Rectal smooth muscle tissue (tissue), 1 donor: Measurements from ENCODE around the gene CDKN2A.

Experiments
- H3K27ac ChIP-seq: one replicate; pipeline ENCODE4 v1.7.0; 2013; ENCODE audit warnings: low read depth, low read length, inconsistent platforms
- H3K27me3 ChIP-seq: one replicate; pipeline ENCODE4 v1.7.0; 2013; ENCODE audit warnings: low read length; ENCODE audit not compliant: control insufficient read depth, insufficient read depth
- H3K36me3 ChIP-seq: one replicate; pipeline ENCODE4 v1.7.0; 2013; ENCODE audit warnings: low read length; ENCODE audit not compliant: control insufficient read depth, insufficient read depth
- H3K4me1 ChIP-seq: one replicate; pipeline ENCODE4 v1.7.0; 2013; ENCODE audit warnings: low read length; ENCODE audit not compliant: control insufficient read depth, insufficient read depth
- H3K4me3 ChIP-seq: one replicate; pipeline ENCODE4 v1.7.0; 2013; ENCODE audit warnings: low read length
- H3K9ac ChIP-seq: one replicate; pipeline ENCODE4 v1.7.0; 2013; ENCODE audit warnings: low read length

CDKN2A gene

GRCh38 chr9:22030101-22030598, 36.0 kb upstream of the CDKN2A start:
- H3K27ac ChIP-seq = no peak overlapping the region
- no peak overlapping the region for H3K4me3 ChIP-seq
- H3K36me3 ChIP-seq = no peaks in the 10 kb centered on the region
- H3K9ac ChIP-seq = no peak overlapping the region
- H3K4me1 ChIP-seq = no peaks in the 10 kb centered on the region
- H3K27me3 ChIP-seq = no peaks in the 10 kb centered on the region

GRCh38 chr9:22029231-22029630, 35.0 kb upstream of the CDKN2A start:
- Histone ChIP-seq H3K27me3 (no peaks in the 10 kb centered on the region), H3K4me1 (no peaks in the 10 kb centered on the region), H3K4me3 (no peak overlapping the region), H3K36me3 (no peaks in the 10 kb centered on the region), H3K9ac (no peak overlapping the region), H3K27ac (no peak overlapping the region)

- no peak overlapping the region for H3K27ac ChIP-seq
Measured at GRCh38 chr9:22028394-22028793, 34.2 kb upstream of the CDKN2A start.

GRCh38 chr9:22026696-22027095, 32.5 kb upstream of the CDKN2A start:
- H3K36me3 ChIP-seq = no peaks in the 10 kb centered on the region
- H3K27ac ChIP-seq = no peak overlapping the region
- no peak overlapping the region for H3K9ac ChIP-seq
- no peaks in the 10 kb centered on the region for H3K27me3 ChIP-seq
- no peaks in the 10 kb centered on the region for H3K4me1 ChIP-seq
- no peak overlapping the region for H3K4me3 ChIP-seq

More at GRCh38 chr9:22028394-22028793, 34.2 kb upstream of the CDKN2A start:
- Histone ChIP-seq H3K9ac (no peak overlapping the region), H3K27me3 (no peaks in the 10 kb centered on the region), H3K4me1 (no peaks in the 10 kb centered on the region), H3K36me3 (no peaks in the 10 kb centered on the region), H3K4me3 (no peak overlapping the region)

- Histone ChIP-seq H3K9ac (no peak overlapping the region), H3K4me3 (no peak overlapping the region), H3K4me1 (no peaks in the 10 kb centered on the region), H3K36me3 (no peaks in the 10 kb centered on the region), H3K27ac (no peak overlapping the region), H3K27me3 (no peaks in the 10 kb centered on the region)
Measured at GRCh38 chr9:22022396-22022795, 28.2 kb upstream of the CDKN2A start.

- Histone ChIP-seq H3K4me1 (no peaks in the 10 kb centered on the region), H3K27ac (no peak overlapping the region), H3K4me3 (no peak overlapping the region), H3K36me3 (no peaks in the 10 kb centered on the region), H3K9ac (no peak overlapping the region), H3K27me3 (peaks cover 4% of the 10 kb centered on the region)
Measured at GRCh38 chr9:22010866-22011625, 16.9 kb upstream of the CDKN2A start.

- H3K27me3 ChIP-seq = peaks cover 14% of the 10 kb centered on the region
- no peaks in the 10 kb centered on the region for H3K4me1 ChIP-seq
- H3K9ac ChIP-seq = no peak overlapping the region
- peak overlapping the region; percentile 87 for H3K4me3 ChIP-seq
- peak overlapping the region; percentile 83 for H3K27ac ChIP-seq
- H3K36me3 ChIP-seq = no peaks in the 10 kb centered on the region
Measured at GRCh38 chr9:22009506-22009867, 15.3 kb upstream of the CDKN2A start.

GRCh38 chr9:22008717-22009505, 14.7 kb upstream of the CDKN2A start, which contains the start of gene CDKN2B:
CDKN2B (minus strand) TSS chr9:22009305; CDS start chr9:22008953, 352 bp downstream.
- peaks cover 14% of the 10 kb centered on the region for H3K27me3 ChIP-seq
- peak within 1 kb of the TSS; percentile 83 for H3K27ac ChIP-seq
- peak within 1 kb of the TSS; percentile 51 for H3K9ac ChIP-seq
- no peaks in the 10 kb centered on the region for H3K4me1 ChIP-seq
- H3K4me3 ChIP-seq = peak within 1 kb of the TSS; percentile 87
- no peaks in the 10 kb centered on the region for H3K36me3 ChIP-seq

- Histone ChIP-seq H3K27me3 (peaks cover 14% of the 10 kb centered on the region), H3K4me3 (peak overlapping the region; percentile 87), H3K9ac (peak overlapping the region; percentile 51), H3K27ac (peak overlapping the region; percentile 83), H3K4me1 (no peaks in the 10 kb centered on the region), H3K36me3 (no peaks in the 10 kb centered on the region)
Measured at GRCh38 chr9:22008384-22008716, 14.2 kb upstream of the CDKN2A start.

GRCh38 chr9:22005702-22006606, 11.8 kb upstream of the CDKN2A start:
- Histone ChIP-seq H3K4me1 (no peaks in the 10 kb centered on the region), H3K27ac (no peak overlapping the region), H3K4me3 (no peak overlapping the region), H3K36me3 (no peaks in the 10 kb centered on the region), H3K9ac (no peak overlapping the region), H3K27me3 (peaks cover 14% of the 10 kb centered on the region)

- H3K27ac ChIP-seq = no peak overlapping the region
- no peaks in the 10 kb centered on the region for H3K36me3 ChIP-seq
- H3K4me3 ChIP-seq = no peak overlapping the region
- no peak overlapping the region for H3K9ac ChIP-seq
- H3K27me3 ChIP-seq = peaks cover 14% of the 10 kb centered on the region
- H3K4me1 ChIP-seq = no peaks in the 10 kb centered on the region
Measured at GRCh38 chr9:22005021-22005701, 11.0 kb upstream of the CDKN2A start.
